PC-9 (cell line): ENCODE results near the gene NCOA4. TPM values are rescaled to one million over a fixed set of nuclear protein-coding genes. Genes with fewer than 3 reads are reported as not detected.
"Not testable (repeated sequence)": the region's sequence is repeated elsewhere in the genome, so short reads cannot be mapped to it uniquely, and the experiment has no call there.

Experiments
- BruUV-seq: library from RNA; stranded (reverse); fragments of 400-500 nt; replicated peaks from 2 replicates; lab custom pipeline; 2021; lab: Mats Ljungman, UMichigan
- CTCF ChIA-PET: fragments of 300-600 bp; sonication (Branson Sonifier 250); formaldehyde crosslinking; loops from one replicate; lab custom pipeline; 2022; ENCODE audit warnings: antibody characterized with exemption; lab: Charles Lee
- POLR2A ChIA-PET: fragments of 300-600 bp; sonication (Branson Sonifier 250); formaldehyde crosslinking; loops from one replicate; lab custom pipeline; 2022; ENCODE audit warnings: antibody characterized with exemption; ENCODE audit not compliant: unreplicated experiment; lab: Charles Lee
- DNase-seq, 2 experiments: peaks; one replicate each; pipeline versions ENCODE4 v3.0.0 to v3.0.0-alpha.2; 2015 to 2022; ENCODE audit warnings: mixed read lengths in 1 of 2
- H2AFZ ChIP-seq: fragments of 200-600 bp; sonication (generic); 2 replicates; pipeline ENCODE4 v1.8.1; 2017; ENCODE audit warnings: antibody characterized with exemption
- H3F3A ChIP-seq: fragments of 200-600 bp; sonication (generic); 2 replicates; pipeline ENCODE4 v1.8.1; 2017; ENCODE audit warnings: antibody characterized with exemption, mild to moderate bottlenecking, low read depth; ENCODE audit not compliant: insufficient read depth
- H3K27ac ChIP-seq: fragments of 200-600 bp; sonication (generic); 2 replicates; pipeline ENCODE4 v1.6.1; 2016; ENCODE audit warnings: mixed run types
- H3K27me3 ChIP-seq: fragments of 200-600 bp; sonication (generic); 2 replicates; pipeline ENCODE4 v1.6.1; 2016; ENCODE audit warnings: low read depth, mixed run types; ENCODE audit not compliant: insufficient read depth
- H3K36me3 ChIP-seq: fragments of 200-600 bp; sonication (generic); 2 replicates; pipeline ENCODE4 v1.6.1; 2016; ENCODE audit warnings: low read depth, mixed run types
- H3K4me1 ChIP-seq: fragments of 200-600 bp; sonication (generic); replicated peaks from 2 replicates; pipeline ENCODE4 v1.6.1; 2016; ENCODE audit warnings: mixed run types; ENCODE audit not compliant: insufficient read depth
- H3K4me2 ChIP-seq: fragments of 200-600 bp; sonication (generic); 2 replicates; pipeline ENCODE4 v1.6.1; 2017; ENCODE audit warnings: mixed run types
- H3K4me3 ChIP-seq: fragments of 200-600 bp; sonication (generic); 2 replicates; pipeline ENCODE4 v1.6.1; 2016; ENCODE audit warnings: mixed run types
- H3K79me2 ChIP-seq: fragments of 200-600 bp; sonication (generic); 2 replicates; pipeline ENCODE4 v1.6.1; 2017; ENCODE audit warnings: low read depth, mixed run types
- H3K9me2 ChIP-seq: fragments of 200-600 bp; sonication (generic); 2 replicates; pipeline ENCODE4 v1.8.1; 2017; ENCODE audit warnings: mild to moderate bottlenecking; ENCODE audit not compliant: insufficient read depth
- H3K9me3 ChIP-seq: fragments of 200-600 bp; sonication (generic); 2 replicates; pipeline ENCODE4 v1.8.1; 2016; ENCODE audit warnings: low read depth; ENCODE audit not compliant: insufficient read depth
- H4K20me1 ChIP-seq: fragments of 200-600 bp; sonication (generic); 2 replicates; pipeline ENCODE4 v1.8.1; 2017; ENCODE audit not compliant: insufficient read depth
- EZH2 ChIP-seq: fragments of 200-600 bp; sonication (generic); IDR thresholded peaks from 2 replicates; pipeline ENCODE4 v1.8.0; 2017; ENCODE audit warnings: antibody characterized with exemption, low read depth
- intact Hi-C: fragments of 100-400 bp; cut with micrococcal nuclease; formaldehyde crosslinking; loops from one replicate; pipeline ENCODE4 v1.10.0; 2022; ENCODE audit not compliant: unreplicated experiment
- total RNA-seq: library from RNA; stranded (reverse); gene quantifications from 2 replicates; pipeline ENCODE4 v1.2.3, GENCODE V29; 2021
- TF ChIP-seq, protein P1 (sequence below): fragments of 200-600 bp; sonication (generic); conservative IDR thresholded peaks from 2 replicates; pipeline ENCODE4 v1.6.1; 2017; ENCODE audit warnings: mixed run types, antibody characterized with exemption, mild to moderate bottlenecking, moderate library complexity

NCOA4 gene
- total RNA-seq, 1 experiment from 2014 or later: 143 TPM

DNA sequence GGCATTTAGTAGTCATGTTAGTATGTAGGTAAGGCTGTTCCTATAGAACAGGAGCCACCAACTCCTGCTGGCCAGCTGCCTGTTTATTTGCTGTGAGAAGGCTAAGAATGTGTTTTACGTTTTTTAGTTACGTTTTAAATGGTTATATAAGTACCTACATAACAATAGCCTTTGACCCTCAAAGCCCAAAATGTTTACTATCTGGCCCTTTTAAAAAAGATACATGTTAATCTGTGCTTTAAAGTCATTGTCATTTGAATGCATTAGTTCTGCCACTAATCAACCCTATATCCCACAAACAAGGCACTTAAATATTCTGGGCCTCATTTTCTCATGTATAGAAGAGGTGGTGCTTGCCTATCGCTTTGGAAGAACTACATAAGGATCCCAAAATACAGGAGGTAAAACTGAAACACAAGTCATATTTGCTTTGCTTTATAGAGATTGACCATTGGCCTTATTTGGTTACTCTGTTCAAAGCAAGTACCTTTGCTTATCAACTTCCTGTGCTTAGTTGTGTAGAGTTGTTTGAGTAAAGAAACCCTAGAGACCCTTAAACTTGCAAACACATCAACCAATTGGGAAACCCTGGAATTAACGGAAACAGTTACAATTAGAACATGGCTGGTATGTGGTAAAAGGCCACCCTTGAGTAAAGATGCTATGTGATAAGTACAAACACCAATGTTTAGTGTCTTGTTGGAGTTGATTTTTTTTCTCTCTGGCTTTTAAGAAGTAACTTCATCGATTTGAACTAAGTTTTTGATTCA is 32.2 kb downstream of the NCOA4 start:
- DNase-seq: no peak
- H3K9me2 ChIP-seq: no peaks in the 10 kb centered on the region
- H3F3A ChIP-seq: peaks cover 7% of the 10 kb centered on the region; the same call in 1 of the 2 replicates
- TF ChIP-seq, protein P1, sequence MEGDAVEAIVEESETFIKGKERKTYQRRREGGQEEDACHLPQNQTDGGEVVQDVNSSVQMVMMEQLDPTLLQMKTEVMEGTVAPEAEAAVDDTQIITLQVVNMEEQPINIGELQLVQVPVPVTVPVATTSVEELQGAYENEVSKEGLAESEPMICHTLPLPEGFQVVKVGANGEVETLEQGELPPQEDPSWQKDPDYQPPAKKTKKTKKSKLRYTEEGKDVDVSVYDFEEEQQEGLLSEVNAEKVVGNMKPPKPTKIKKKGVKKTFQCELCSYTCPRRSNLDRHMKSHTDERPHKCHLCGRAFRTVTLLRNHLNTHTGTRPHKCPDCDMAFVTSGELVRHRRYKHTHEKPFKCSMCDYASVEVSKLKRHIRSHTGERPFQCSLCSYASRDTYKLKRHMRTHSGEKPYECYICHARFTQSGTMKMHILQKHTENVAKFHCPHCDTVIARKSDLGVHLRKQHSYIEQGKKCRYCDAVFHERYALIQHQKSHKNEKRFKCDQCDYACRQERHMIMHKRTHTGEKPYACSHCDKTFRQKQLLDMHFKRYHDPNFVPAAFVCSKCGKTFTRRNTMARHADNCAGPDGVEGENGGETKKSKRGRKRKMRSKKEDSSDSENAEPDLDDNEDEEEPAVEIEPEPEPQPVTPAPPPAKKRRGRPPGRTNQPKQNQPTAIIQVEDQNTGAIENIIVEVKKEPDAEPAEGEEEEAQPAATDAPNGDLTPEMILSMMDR: no peak
- TF ChIP-seq EZH2: no peak
- no peak overlapping the region for H3K4me2 ChIP-seq
- ChIA-PET POLR2A (no interaction called here), CTCF (interaction anchor here (0.7 kb wide), 1 partner anchor 1019 kb away, joined by 3 read pairs; no protein-coding TSS in a partner anchor)
- H4K20me1 ChIP-seq: peaks cover 16% of the 10 kb centered on the region
- no TSS peak for BruUV-seq
- intact Hi-C loops: no loop called here
- no peaks in the 10 kb centered on the region for H3K4me1 ChIP-seq
- H3K79me2 ChIP-seq: 0 out of 2 replicates have a peak, but pooled peaks cover 4% of the 10 kb centered on the region
- H2AFZ ChIP-seq: no peak overlapping the region
- H3K9me3 ChIP-seq: peaks cover 3% of the 10 kb centered on the region; the same call in 1 of the 2 replicates
- peaks cover 52% of the 10 kb centered on the region for H3K36me3 ChIP-seq
- no peak overlapping the region for H3K27ac ChIP-seq
- no peak overlapping the region for H3K4me3 ChIP-seq
- no peaks in the 10 kb centered on the region for H3K27me3 ChIP-seq

DNA sequence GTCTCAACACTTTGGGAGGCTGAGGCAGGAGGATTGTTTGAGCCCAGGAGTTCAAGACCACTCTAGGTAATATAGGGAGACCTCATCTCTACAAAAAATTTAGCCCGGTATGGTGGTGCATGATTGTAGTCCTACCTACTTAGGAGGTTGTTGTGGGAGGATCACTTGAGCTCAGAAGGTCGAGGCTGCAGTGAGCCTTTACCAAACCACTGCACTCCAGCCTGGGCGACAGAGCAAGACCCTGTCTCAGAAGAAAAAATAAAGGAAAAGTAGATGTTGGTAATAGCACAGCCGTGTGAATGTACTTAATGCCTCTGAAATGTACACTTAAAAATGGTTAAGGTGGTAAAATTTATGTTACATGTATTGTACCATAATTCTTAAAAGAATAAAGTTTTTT is 32.9 kb downstream of the NCOA4 start:
- BruUV-seq: no TSS peak
- ChIA-PET CTCF (no interaction called here), POLR2A (no interaction called here)
- no peaks in the 10 kb centered on the region for H3K27me3 ChIP-seq
- no peaks in the 10 kb centered on the region for H3K9me2 ChIP-seq
- peaks cover 4% of the 10 kb centered on the region; the same call in 1 of the 2 replicates for H3F3A ChIP-seq
- H3K36me3 ChIP-seq: peaks cover 47% of the 10 kb centered on the region
- intact Hi-C loops: no loop called here
- H4K20me1 ChIP-seq: peaks cover 13% of the 10 kb centered on the region
- H3K79me2 ChIP-seq: 0 out of 2 replicates have a peak, but pooled peaks cover 4% of the 10 kb centered on the region
- H3K9me3 ChIP-seq: peaks cover 3% of the 10 kb centered on the region; the same call in 1 of the 2 replicates
- H3K4me1 ChIP-seq: no peaks in the 10 kb centered on the region
- H3K4me2 ChIP-seq: no peak overlapping the region
- TF ChIP-seq, protein P1: no peak
- no peak for TF ChIP-seq EZH2
- H3K27ac ChIP-seq: no peak overlapping the region
- no peak for DNase-seq
- H2AFZ ChIP-seq: no peak overlapping the region
- no peak overlapping the region for H3K4me3 ChIP-seq

DNA sequence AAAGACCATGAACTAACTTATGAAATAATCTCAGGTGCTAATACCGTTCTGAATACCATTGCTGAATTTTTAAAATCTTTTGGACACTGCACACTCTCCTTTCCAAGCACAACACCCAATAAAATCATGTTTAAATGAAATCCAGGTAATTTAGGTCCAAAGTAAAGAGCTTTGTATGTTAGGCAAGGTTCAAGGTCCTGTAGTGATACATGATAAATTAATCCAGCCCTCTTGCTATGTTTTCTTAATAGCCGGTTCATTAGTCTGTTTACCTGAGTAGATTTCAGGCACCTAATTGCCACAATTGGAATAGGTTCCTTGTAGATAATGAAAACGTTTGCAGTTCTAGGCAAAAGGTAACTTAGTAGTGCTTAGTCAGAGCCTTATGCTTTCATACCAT is 44.8 kb downstream of the NCOA4 start:
- H3K36me3 ChIP-seq: peaks cover 17% of the 10 kb centered on the region
- intact Hi-C loops, H4K20me1 ChIP-seq, H3K9me3 ChIP-seq, H3K79me2 ChIP-seq, DNase-seq, POLR2A ChIA-PET, H3K27me3 ChIP-seq, H3K4me1 ChIP-seq, H3K9me2 ChIP-seq, H3K27ac ChIP-seq, H3F3A ChIP-seq, H3K4me2 ChIP-seq, H3K4me3 ChIP-seq, H2AFZ ChIP-seq, BruUV-seq: not testable (repeated sequence)
- CTCF ChIA-PET: interaction anchor here (0.6 kb wide), 1 partner anchor 22 kb away, joined by 4 read pairs; no protein-coding TSS in a partner anchor

DNA sequence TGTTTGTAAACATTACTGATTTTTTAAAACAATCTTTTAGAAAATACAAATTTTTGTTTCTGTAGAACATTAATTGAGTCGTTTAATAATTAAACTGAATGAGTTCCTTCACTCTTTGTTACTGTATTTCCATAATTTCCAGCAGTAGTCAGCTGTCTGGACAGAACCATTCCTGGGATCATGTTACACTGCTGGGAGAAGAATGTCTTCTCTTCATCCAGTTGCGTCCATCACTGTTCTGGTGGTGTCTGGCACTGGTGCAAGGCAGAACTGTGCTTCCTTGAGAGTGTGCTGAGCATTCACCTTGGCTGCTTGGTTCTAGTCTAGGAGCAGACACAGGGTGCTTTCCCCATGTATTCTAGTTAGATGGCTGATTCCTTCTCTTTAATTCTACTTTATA is 46.0 kb downstream of the NCOA4 start:
- H2AFZ ChIP-seq, H3K4me3 ChIP-seq, POLR2A ChIA-PET, H3K9me2 ChIP-seq, H3K79me2 ChIP-seq, H4K20me1 ChIP-seq, H3K27me3 ChIP-seq, CTCF ChIA-PET, H3K4me1 ChIP-seq, DNase-seq, H3F3A ChIP-seq, H3K4me2 ChIP-seq, H3K9me3 ChIP-seq, BruUV-seq, H3K27ac ChIP-seq: not testable (repeated sequence)
- intact Hi-C loops: loop anchor here (5.0 kb wide), 1 partner anchor 38 kb away; no protein-coding TSS in a partner anchor
- peaks cover 17% of the 10 kb centered on the region for H3K36me3 ChIP-seq
